H1 (cell line): Measurements from ENCODE around the gene POLN. TPM values are rescaled to one million over a fixed set of nuclear protein-coding genes. Genes with fewer than 3 reads are reported as not detected.

ENCODE experiments used
- CTCF ChIA-PET: fragments of 300-600 bp; sonication (Branson Sonifier 250); formaldehyde crosslinking; loops from one replicate; lab custom pipeline; 2021; ENCODE audit not compliant: partially characterized antibody; lab: Charles Lee
- POLR2A ChIA-PET: fragments of 300-600 bp; sonication (Branson Sonifier 250); formaldehyde crosslinking; loops from one replicate; lab custom pipeline; 2021; ENCODE audit warnings: inconsistent platforms; ENCODE audit not compliant: partially characterized antibody; lab: Charles Lee
- DNase-seq, 2 experiments: peaks; one replicate each; pipeline versions ENCODE4 v3.0.0 to v3.0.0-alpha.2; 2010 to 2022; ENCODE audit warnings: low spot score in 2 of 2, low read depth in 1 of 2, mixed read lengths in 1 of 2
- FAIRE-seq: peaks from 2 replicates; lab custom pipeline; 2011; peaks lifted over from hg19 to GRCh38; lab: Jason Lieb, UNC
- H2AFZ ChIP-seq: 2 replicates; pipeline ENCODE4 v1.8.1; 2012; ENCODE audit warnings: low read length, inconsistent platforms
- H2AK5ac ChIP-seq: 2 replicates; pipeline ENCODE4 v1.6.1; 2013; ENCODE audit warnings: low read depth, low read length
- H2BK120ac ChIP-seq: replicated peaks from 2 replicates; pipeline ENCODE3; 2013; ENCODE audit warnings: low read depth, low read length, inconsistent platforms
- H2BK12ac ChIP-seq: 2 replicates; pipeline ENCODE4 v1.6.1; 2013; ENCODE audit warnings: low read depth, low read length
- H2BK15ac ChIP-seq: 2 replicates; pipeline ENCODE4 v1.6.1; 2013; ENCODE audit warnings: low read length
- H2BK20ac ChIP-seq: 2 replicates; pipeline ENCODE4 v1.6.1; 2013; ENCODE audit warnings: low read length
- H2BK5ac ChIP-seq: 2 replicates; pipeline ENCODE4 v1.6.1; 2013; ENCODE audit warnings: low read depth, low read length
- H3K14ac ChIP-seq: 2 replicates; pipeline ENCODE4 v1.6.1; 2013; ENCODE audit warnings: inconsistent platforms; ENCODE audit not compliant: insufficient read length
- H3K18ac ChIP-seq: 2 replicates; pipeline ENCODE4 v1.6.1; 2013; ENCODE audit warnings: low read length; ENCODE audit errors: extremely low read depth
- H3K23ac ChIP-seq: 2 replicates; pipeline ENCODE4 v1.6.1; 2013; ENCODE audit warnings: inconsistent platforms; ENCODE audit not compliant: insufficient read length
- H3K23me2 ChIP-seq: 2 replicates; pipeline ENCODE4 v1.6.1; 2013; ENCODE audit warnings: low read depth, low read length
- H3K27ac ChIP-seq: 2 replicates; pipeline ENCODE4 v1.6.1; 2011; ENCODE audit warnings: low read depth, low read length, inconsistent platforms
- H3K27me3 ChIP-seq, 4 experiments: replicated peaks in 1 of 4; 1 replicate in 1 of 4; 2 replicates in 3 of 4; pipeline versions ENCODE4 v1.6.1 to v1.8.1; 2011 to 2013; ENCODE audit warnings: low read length in 3 of 4, mild to moderate bottlenecking in 3 of 4, inconsistent platforms in 2 of 4, mixed read lengths in 2 of 4, moderate library complexity in 1 of 4; ENCODE audit not compliant: control insufficient read depth in 3 of 4, insufficient read depth in 3 of 4; ENCODE audit errors: extremely low read depth in 1 of 4
- H3K36me3 ChIP-seq, 4 experiments: 2 replicates each; pipeline versions ENCODE4 v1.6.1 to v1.8.1; 2011 to 2013; ENCODE audit warnings: mild to moderate bottlenecking in 4 of 4, low read length in 3 of 4, moderate library complexity in 2 of 4, control low read depth in 1 of 4, inconsistent platforms in 1 of 4; ENCODE audit not compliant: insufficient read depth in 4 of 4, control insufficient read depth in 2 of 4
- H3K4ac ChIP-seq: replicated peaks from 2 replicates; pipeline ENCODE3; 2013; ENCODE audit warnings: low read length, low read depth, mixed read lengths, inconsistent platforms; ENCODE audit not compliant: insufficient read length
- H3K4me1 ChIP-seq, 4 experiments: replicated peaks in 1 of 4; 1 replicate in 1 of 4; 2 replicates in 3 of 4; pipeline versions ENCODE4 v1.6.1 to v1.8.1; 2011 to 2013; ENCODE audit warnings: low read length in 3 of 4, inconsistent platforms in 2 of 4, mixed read lengths in 1 of 4; ENCODE audit not compliant: insufficient read depth in 4 of 4, control insufficient read depth in 3 of 4
- H3K4me2 ChIP-seq, 2 experiments: 2 replicates each; pipeline versions ENCODE4 v1.6.1 to v1.8.1; 2011 to 2013; ENCODE audit warnings: low read depth in 2 of 2, low read length in 2 of 2, control low read depth in 1 of 2, inconsistent platforms in 1 of 2, mild to moderate bottlenecking in 1 of 2; ENCODE audit not compliant: insufficient read depth in 1 of 2
- H3K4me3 ChIP-seq, 4 experiments: fragments of 200-600, 300-600 bp in 1 of 4; sonication (generic), shearing (Covaris generic), sonication (Bioruptor Twin) in 1 of 4; 2 replicates each; pipeline versions ENCODE4 v1.5.1 to v1.8.1; 2011 to 2016; ENCODE audit warnings: low read length in 4 of 4, low read depth in 3 of 4, control low read depth in 2 of 4, inconsistent platforms in 2 of 4, mild to moderate bottlenecking in 2 of 4, mixed read lengths in 1 of 4, moderate library complexity in 1 of 4; ENCODE audit not compliant: insufficient read depth in 2 of 4; ENCODE audit errors: extremely low read depth in 1 of 4
- H3K56ac ChIP-seq: replicated peaks from 2 replicates; pipeline ENCODE3; 2013; ENCODE audit warnings: low read depth, mild to moderate bottlenecking, mixed read lengths, low read length, inconsistent platforms; ENCODE audit not compliant: insufficient read length
- H3K79me1 ChIP-seq: 2 replicates; pipeline ENCODE4 v1.6.1; 2013; ENCODE audit warnings: low read depth, low read length, control low read depth
- H3K79me2 ChIP-seq, 2 experiments: 2 replicates each; pipeline versions ENCODE4 v1.6.1 to v1.8.1; 2012 to 2013; ENCODE audit warnings: low read length in 2 of 2, mild to moderate bottlenecking in 2 of 2, inconsistent platforms in 1 of 2; ENCODE audit not compliant: insufficient read depth in 2 of 2, control insufficient read depth in 1 of 2
- H3K9ac ChIP-seq, 4 experiments: replicated peaks in 1 of 4; 1 replicate in 1 of 4; 2 replicates in 3 of 4; pipeline versions ENCODE4 v1.6.1 to v1.8.1; 2011 to 2013; ENCODE audit warnings: low read depth in 3 of 4, low read length in 3 of 4, control low read depth in 2 of 4, mild to moderate bottlenecking in 2 of 4, moderate library complexity in 2 of 4, inconsistent platforms in 1 of 4; ENCODE audit errors: extremely low read depth in 1 of 4
- H3K9me3 ChIP-seq, 2 experiments: 2 replicates each; pipeline versions ENCODE4 v1.6.1 to v1.8.1; 2012 to 2013; ENCODE audit warnings: mild to moderate bottlenecking in 2 of 2, moderate library complexity in 2 of 2, control low read depth in 1 of 2, inconsistent platforms in 1 of 2, low read depth in 1 of 2, low read length in 1 of 2, mixed read lengths in 1 of 2; ENCODE audit not compliant: insufficient read depth in 2 of 2
- H4K20me1 ChIP-seq, 2 experiments: replicated peaks in 1 of 2; 2 replicates each; pipeline versions ENCODE3 to v1.8.1; 2011 to 2013; ENCODE audit warnings: inconsistent platforms in 2 of 2, low read length in 2 of 2, mild to moderate bottlenecking in 1 of 2; ENCODE audit not compliant: insufficient read depth in 2 of 2, control insufficient read depth in 1 of 2
- H4K5ac ChIP-seq: 2 replicates; pipeline ENCODE4 v1.6.1; 2013; ENCODE audit warnings: low read length, low read depth, mixed read lengths, inconsistent platforms; ENCODE audit not compliant: insufficient read length
- H4K8ac ChIP-seq: 2 replicates; pipeline ENCODE4 v1.8.0; 2013; ENCODE audit warnings: mild to moderate bottlenecking, moderate library complexity, low read length, inconsistent platforms; ENCODE audit not compliant: insufficient read depth; ENCODE audit errors: extremely low read depth
- H4K91ac ChIP-seq: replicated peaks from 2 replicates; pipeline ENCODE3; 2013; ENCODE audit warnings: low read length, mixed read lengths, inconsistent platforms; ENCODE audit not compliant: insufficient read length
- WGBS, 2 experiments: shearing (Covaris generic) in 1 of 2; methylation state at CpG; one replicate each; pipeline versions ENCODE4 v1.1.6 to v1.1.7; 2013 to 2015; ENCODE audit warnings: low lambda C conversion rate in 2 of 2, mixed read lengths in 2 of 2, inconsistent platforms in 1 of 2, low coverage in 1 of 2, missing lambda C conversion rate in 1 of 2; ENCODE audit not compliant: insufficient replicate concordance in 2 of 2, insufficient coverage in 1 of 2, insufficient read length in 1 of 2; ENCODE audit errors: extremely low coverage in 1 of 2, missing lambda C conversion rate in 1 of 2; 5-methylcytosine and 5-hydroxymethylcytosine counted together
- polyA plus RNA-seq, 7 experiments: library from polyadenylated mRNA; depleted of rRNA in 3 of 7; stranded (reverse) in 5 of 7; unstranded in 2 of 7; fragments of >200 nt in 5 of 7; fragments of 200-250 nt in 2 of 7; gene quantifications; 1 replicate in 5 of 7; 2 replicates in 1 of 7; 4 replicates in 1 of 7; pipeline versions ENCODE4 v1.2.1 to v1.2.3, GENCODE V29; 2011 to 2013; ENCODE audit warnings: missing spikeins in 2 of 7, mixed read lengths in 2 of 7
- total RNA-seq: library from RNA; stranded (reverse); fragmentation: NEBNext Ultra II Directional; extraction: Animal tissue kit (Norgen Biotek cat#: 25700); gene quantifications from 2 replicates; pipeline ENCODE4 v1.2.1, GENCODE V29; 2021

The POLN gene
- total and polyA plus RNA-seq, 2 of the 8 experiments (the other 6 are each of a cell fraction or from before 2014, with no cell fraction given) = 0.98 to 1.5 TPM

GRCh38 chr4:2150076-2150475 lies 91.8 kb downstream of the POLN start:
- H4K5ac ChIP-seq = no peak overlapping the region
- H4K20me1 ChIP-seq = peaks cover 0 to 2% of the 10 kb centered on the region in 2 experiments
- H3K23me2 ChIP-seq = no peaks in the 10 kb centered on the region
- no peak overlapping the region for H4K91ac ChIP-seq
- WGBS, 2 experiments = 100% methylated on average over 1 of the region's 1 CpG; no CpG with 5 or more reads in 1 of the 2 experiments
- H3K9me3 ChIP-seq = no peaks in the 10 kb centered on the region
- ChIA-PET POLR2A (no interaction called here), CTCF (interaction anchor here (1.7 kb wide), 1 partner anchor 114 kb away, joined by 3 read pairs; no protein-coding TSS in a partner anchor)
- H2BK20ac ChIP-seq = no peak overlapping the region
- H3K79me2 ChIP-seq = no peaks in the 10 kb centered on the region
- no peak overlapping the region for H3K56ac ChIP-seq
- H2BK5ac ChIP-seq = no peak overlapping the region
- H3K9ac ChIP-seq = no peak overlapping the region
- no peak overlapping the region for H4K8ac ChIP-seq
- no peak overlapping the region for H3K4me3 ChIP-seq
- no peak overlapping the region for H3K23ac ChIP-seq
- H2BK15ac ChIP-seq = no peak overlapping the region
- no peak for DNase-seq
- H3K36me3 ChIP-seq = no peaks in the 10 kb centered on the region
- no peak overlapping the region for H3K4ac ChIP-seq
- no peak overlapping the region for H2BK12ac ChIP-seq
- H3K18ac ChIP-seq = no peak overlapping the region
- no peak overlapping the region for H3K4me2 ChIP-seq
- H3K79me1 ChIP-seq = no peaks in the 10 kb centered on the region
- H2BK120ac ChIP-seq = no peak overlapping the region
- peaks cover 0 to 13% (median 4%) of the 10 kb centered on the region in 4 experiments; a peak in 3 of 7 replicates for H3K27me3 ChIP-seq
- H2AK5ac ChIP-seq = no peak overlapping the region
- H3K27ac ChIP-seq = no peak overlapping the region
- no peak for FAIRE-seq
- H2AFZ ChIP-seq = no peak overlapping the region
- no peak overlapping the region for H3K14ac ChIP-seq
- H3K4me1 ChIP-seq = no peaks in the 10 kb centered on the region
